PFSK-1 (cell line): ENCODE data around the gene LZIC.

Source experiments
- POLR2AphosphoS5 ChIP-seq: IDR thresholded peaks from 2 replicates; pipeline ENCODE4 v1.6.1; 2012; ENCODE audit warnings: low read depth, mild to moderate bottlenecking, control low read depth, low read length, moderate library complexity
- REST ChIP-seq, 2 experiments: IDR thresholded peaks; 2 replicates each; pipeline versions ENCODE4 v1.6.1 to v1.8.0; 2011 to 2012; ENCODE audit warnings: low read depth in 2 of 2, low read length in 2 of 2, control low read depth in 1 of 2, inconsistent platforms in 1 of 2, mild to moderate bottlenecking in 1 of 2, moderate library complexity in 1 of 2; ENCODE audit not compliant: insufficient read depth in 1 of 2

- TF ChIP-seq POLR2AphosphoS5 (no peak), REST (IDR thresholded peaks at IDR 0.05; ENCODE audit: insufficient read depth in 1 of 2, low read depth in 2 of 2, low read length in 2 of 2) (no peak)
Observed at GRCh38 chr1:9883585-9884449, 59.4 kb downstream of the LZIC start.
